WERI-Rb-1 (cell line): ENCODE measurements around the gene STAT5A.
A peak's percentile ranks its signal among the peaks of the same experiment; 100 is the strongest.

Experiments
- DNase-seq: peaks from one replicate; pipeline ENCODE4 v3.0.0-alpha.2; 2020
- H3K27ac ChIP-seq: fragments of 250-450 bp; sonication (Bioruptor Pico); 2 replicates; pipeline ENCODE4 v1.5.1; 2020; ENCODE audit warnings: mild to moderate bottlenecking, moderate library complexity
- H3K27me3 ChIP-seq: fragments of 250-450 bp; sonication (Bioruptor Pico); 2 replicates; pipeline ENCODE4 v1.5.1; 2021; ENCODE audit warnings: mild to moderate bottlenecking, low read depth, moderate library complexity; ENCODE audit not compliant: insufficient read depth, severe bottlenecking
- H3K36me3 ChIP-seq: fragments of 250-450 bp; sonication (Bioruptor Pico); 2 replicates; pipeline ENCODE4 v1.5.1; 2020; ENCODE audit warnings: mild to moderate bottlenecking, moderate library complexity
- H3K4me3 ChIP-seq: 2 replicates; pipeline ENCODE4 v1.5.1; 2011; ENCODE audit warnings: low read depth, mild to moderate bottlenecking, control low read depth, low read length
- H3K9me3 ChIP-seq: fragments of 250-450 bp; sonication (Bioruptor Pico); 2 replicates; pipeline ENCODE4 v1.5.1; 2021; ENCODE audit warnings: mild to moderate bottlenecking, moderate library complexity; ENCODE audit not compliant: severe bottlenecking
- TF ChIP-seq, protein P1 (sequence below): IDR thresholded peaks from 2 replicates; pipeline ENCODE4 v1.5.1; 2011; ENCODE audit warnings: low read depth, mild to moderate bottlenecking, control low read depth, inconsistent platforms, low read length

The STAT5A gene

DNA sequence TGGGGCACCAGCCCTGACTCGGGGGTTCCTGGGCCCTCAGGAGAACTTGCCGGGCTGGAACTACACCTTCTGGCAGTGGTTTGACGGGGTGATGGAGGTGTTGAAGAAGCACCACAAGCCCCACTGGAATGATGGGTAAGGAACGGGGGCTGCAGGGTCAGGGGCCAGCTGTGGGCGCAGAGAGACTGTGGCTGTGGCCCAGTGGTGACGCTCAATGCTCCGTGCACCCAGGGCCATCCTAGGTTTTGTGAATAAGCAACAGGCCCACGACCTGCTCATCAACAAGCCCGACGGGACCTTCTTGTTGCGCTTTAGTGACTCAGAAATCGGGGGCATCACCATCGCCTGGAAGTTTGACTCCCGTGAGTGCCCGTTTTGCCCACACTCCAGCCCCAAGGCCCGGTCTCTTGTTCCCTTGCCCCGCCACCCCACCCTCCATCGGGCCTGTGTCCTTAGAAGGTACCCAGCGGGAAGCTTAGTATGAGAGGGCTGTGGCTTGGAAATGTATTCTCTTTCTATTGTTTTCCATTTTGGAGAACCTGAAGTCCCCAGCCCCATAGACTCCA, 19.1 kb downstream of the STAT5A start:
- H3K27ac ChIP-seq = no peak overlapping the region
- no peak overlapping the region for H3K4me3 ChIP-seq

DNA sequence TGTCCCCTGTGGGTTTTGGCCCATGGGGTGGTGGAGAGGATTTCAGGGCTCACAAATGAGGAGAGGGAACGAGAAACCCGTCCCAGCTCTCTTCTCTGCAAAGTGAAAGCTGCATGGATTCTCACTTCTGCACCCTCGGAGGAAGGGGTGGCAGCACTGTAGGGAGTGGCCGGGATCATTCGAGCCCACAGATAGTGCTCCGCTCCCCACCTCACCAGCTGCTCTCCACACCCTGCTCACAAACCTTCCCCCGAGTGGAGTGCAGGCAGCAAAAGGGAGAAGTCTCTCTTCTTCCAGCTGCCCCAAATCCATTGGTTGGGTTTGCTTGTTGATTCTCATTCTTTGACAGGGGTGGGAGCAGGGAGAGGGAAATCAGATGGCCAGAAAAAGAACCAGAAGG, 20.1 kb downstream of the STAT5A start:
- H3K27me3 ChIP-seq = no peaks in the 10 kb centered on the region
- DNase-seq = no peak
- no peak overlapping the region for H3K27ac ChIP-seq
- TF ChIP-seq, protein P1, sequence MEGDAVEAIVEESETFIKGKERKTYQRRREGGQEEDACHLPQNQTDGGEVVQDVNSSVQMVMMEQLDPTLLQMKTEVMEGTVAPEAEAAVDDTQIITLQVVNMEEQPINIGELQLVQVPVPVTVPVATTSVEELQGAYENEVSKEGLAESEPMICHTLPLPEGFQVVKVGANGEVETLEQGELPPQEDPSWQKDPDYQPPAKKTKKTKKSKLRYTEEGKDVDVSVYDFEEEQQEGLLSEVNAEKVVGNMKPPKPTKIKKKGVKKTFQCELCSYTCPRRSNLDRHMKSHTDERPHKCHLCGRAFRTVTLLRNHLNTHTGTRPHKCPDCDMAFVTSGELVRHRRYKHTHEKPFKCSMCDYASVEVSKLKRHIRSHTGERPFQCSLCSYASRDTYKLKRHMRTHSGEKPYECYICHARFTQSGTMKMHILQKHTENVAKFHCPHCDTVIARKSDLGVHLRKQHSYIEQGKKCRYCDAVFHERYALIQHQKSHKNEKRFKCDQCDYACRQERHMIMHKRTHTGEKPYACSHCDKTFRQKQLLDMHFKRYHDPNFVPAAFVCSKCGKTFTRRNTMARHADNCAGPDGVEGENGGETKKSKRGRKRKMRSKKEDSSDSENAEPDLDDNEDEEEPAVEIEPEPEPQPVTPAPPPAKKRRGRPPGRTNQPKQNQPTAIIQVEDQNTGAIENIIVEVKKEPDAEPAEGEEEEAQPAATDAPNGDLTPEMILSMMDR = no peak
- H3K4me3 ChIP-seq = no peak overlapping the region
- no peaks in the 10 kb centered on the region for H3K9me3 ChIP-seq
- H3K36me3 ChIP-seq = no peaks in the 10 kb centered on the region

More for the DNA sequence above, 19.1 kb downstream of the STAT5A start:
- Histone ChIP-seq H3K36me3 (no peaks in the 10 kb centered on the region), H3K27me3 (no peaks in the 10 kb centered on the region), H3K9me3 (no peaks in the 10 kb centered on the region)
- TF ChIP-seq, protein P1 = no peak
- DNase-seq = no peak

- Histone ChIP-seq H3K4me3 (no peak overlapping the region), H3K27ac (no peak overlapping the region), H3K27me3 (no peaks in the 10 kb centered on the region), H3K9me3 (no peaks in the 10 kb centered on the region), H3K36me3 (no peaks in the 10 kb centered on the region)
- no peak for DNase-seq
- TF ChIP-seq, protein P1 = no peak
Observed at GRCh38 chr17:42309142-42309541, 20.8 kb downstream of the STAT5A start.

- Histone ChIP-seq H3K9me3 (no peaks in the 10 kb centered on the region), H3K4me3 (no peak overlapping the region), H3K27ac (no peak overlapping the region), H3K36me3 (no peaks in the 10 kb centered on the region), H3K27me3 (no peaks in the 10 kb centered on the region)
- TF ChIP-seq, protein P1 = no peak
- no peak for DNase-seq
Observed at GRCh38 chr17:42309986-42310786, 21.9 kb downstream of the STAT5A start.

- Histone ChIP-seq H3K27ac (peak overlapping the region; percentile 72), H3K27me3 (no peaks in the 10 kb centered on the region), H3K36me3 (no peaks in the 10 kb centered on the region), H3K9me3 (no peaks in the 10 kb centered on the region), H3K4me3 (no peak overlapping the region)
- no peak for DNase-seq
- TF ChIP-seq, protein P1 = no peak
Observed at GRCh38 chr17:42310787-42311215, 22.5 kb downstream of the STAT5A start.
